ENCODE measurements around the gene EXOC6. TPM values are rescaled to one million over a fixed set of nuclear protein-coding genes. Genes with fewer than 3 reads are reported as not detected.

EXOC6 gene
- polyA plus RNA-seq, 1 donor (not counting 4 experiments of a cell fraction or from before 2014, with no cell fraction given): 1.2 TPM

- DNase-seq (ENCODE audit: low read depth, low spot score): no peak
- H3K27ac ChIP-seq (ENCODE audit: control insufficient read depth, insufficient read depth, low read length): no peak overlapping the region
- no peak overlapping the region for H3K4me3 ChIP-seq (ENCODE audit: control insufficient read depth in 2 of 3, extremely low read depth in 1 of 3, insufficient read depth in 2 of 3, low read depth in 1 of 3, low read length in 3 of 3)
- H3K27me3 ChIP-seq (ENCODE audit: control insufficient read depth, extremely low read depth, insufficient read depth, low read length): no peaks in the 10 kb centered on the region
- dilution Hi-C loops (cut with MboI; ENCODE audit: extremely low pct_ligation_motif_present, low sequenced_read_pairs): no loop called here
- H3K4me1 ChIP-seq (ENCODE audit: control insufficient read depth, extremely low read depth, insufficient read depth, low read length): no peaks in the 10 kb centered on the region
- H3K9ac ChIP-seq (ENCODE audit: control insufficient read depth, extremely low read depth, insufficient read depth, low read length): no peak overlapping the region
- H3K36me3 ChIP-seq (ENCODE audit: control insufficient read depth in 2 of 2, extremely low read depth in 1 of 2, insufficient read depth in 2 of 2, low read length in 2 of 2): no peaks in the 10 kb centered on the region
- no peaks in the 10 kb centered on the region for H4K20me1 ChIP-seq (ENCODE audit: control insufficient read depth, extremely low read depth, insufficient read depth, low read length)
- no peaks in the 10 kb centered on the region for H3K79me2 ChIP-seq (ENCODE audit: control insufficient read depth, insufficient read depth, low read length)
- no peaks in the 10 kb centered on the region for H3K9me3 ChIP-seq (ENCODE audit: control insufficient read depth, low read depth, low read length)
- no peak overlapping the region for H2AFZ ChIP-seq (ENCODE audit: control insufficient read depth, low read length)
- H3K9me1 ChIP-seq (ENCODE audit: control insufficient read depth, extremely low read depth, insufficient read depth, low read length): no peaks in the 10 kb centered on the region
- H3K4me2 ChIP-seq (ENCODE audit: control insufficient read depth, extremely low read depth, insufficient read depth, low read depth, low read length): no peak overlapping the region
- no peak for TF ChIP-seq CTCF (optimal IDR thresholded peaks at IDR 0.05 in 1 of 3, IDR thresholded peaks at IDR 0.05 in 1 of 3, conservative IDR thresholded peaks at IDR 0.05 in 1 of 3; ENCODE audit: extremely low read depth in 1 of 3, insufficient read depth in 2 of 3, low read length in 3 of 3)
- no peak for TF ChIP-seq EZH2 (IDR thresholded peaks at IDR 0.05; ENCODE audit: low read length)
- no peak for FAIRE-seq
Observed at GRCh38 chr10:92832998-92833650, 15.2 kb upstream of the EXOC6 start.

- H3K4me1 ChIP-seq (ENCODE audit: control insufficient read depth, extremely low read depth, insufficient read depth, low read length): no peaks in the 10 kb centered on the region
- H3K79me2 ChIP-seq (ENCODE audit: control insufficient read depth, insufficient read depth, low read length): no peaks in the 10 kb centered on the region
- no peaks in the 10 kb centered on the region for H3K9me1 ChIP-seq (ENCODE audit: control insufficient read depth, extremely low read depth, insufficient read depth, low read length)
- FAIRE-seq: no peak
- H2AFZ ChIP-seq (ENCODE audit: control insufficient read depth, low read length): no peak overlapping the region
- H3K27me3 ChIP-seq (ENCODE audit: control insufficient read depth, extremely low read depth, insufficient read depth, low read length): no peaks in the 10 kb centered on the region
- no peak overlapping the region for H3K27ac ChIP-seq (ENCODE audit: control insufficient read depth, insufficient read depth, low read length)
- H3K4me3 ChIP-seq (ENCODE audit: control insufficient read depth in 2 of 3, extremely low read depth in 1 of 3, insufficient read depth in 2 of 3, low read depth in 1 of 3, low read length in 3 of 3): no peak overlapping the region
- no peaks in the 10 kb centered on the region for H3K36me3 ChIP-seq (ENCODE audit: control insufficient read depth in 2 of 2, extremely low read depth in 1 of 2, insufficient read depth in 2 of 2, low read length in 2 of 2)
- no peaks in the 10 kb centered on the region for H3K9me3 ChIP-seq (ENCODE audit: control insufficient read depth, low read depth, low read length)
- TF ChIP-seq EZH2 (IDR thresholded peaks at IDR 0.05; ENCODE audit: low read length) (no peak), CTCF (optimal IDR thresholded peaks at IDR 0.05 in 1 of 3, IDR thresholded peaks at IDR 0.05 in 1 of 3, conservative IDR thresholded peaks at IDR 0.05 in 1 of 3; ENCODE audit: extremely low read depth in 1 of 3, insufficient read depth in 2 of 3, low read length in 3 of 3) (no peak)
- no peak for DNase-seq (ENCODE audit: low read depth, low spot score)
- no peak overlapping the region for H3K4me2 ChIP-seq (ENCODE audit: control insufficient read depth, extremely low read depth, insufficient read depth, low read depth, low read length)
- no peaks in the 10 kb centered on the region for H4K20me1 ChIP-seq (ENCODE audit: control insufficient read depth, extremely low read depth, insufficient read depth, low read length)
- H3K9ac ChIP-seq (ENCODE audit: control insufficient read depth, extremely low read depth, insufficient read depth, low read length): no peak overlapping the region
- dilution Hi-C loops (cut with MboI; ENCODE audit: extremely low pct_ligation_motif_present, low sequenced_read_pairs): no loop called here
Observed at GRCh38 chr10:92834331-92834730, 14.0 kb upstream of the EXOC6 start.
